Urothelium cell line (cell line): ENCODE measurements around the gene CHRM2.
"Not testable (repeated sequence)": the region's sequence is repeated elsewhere in the genome, so short reads cannot be mapped to it uniquely, and the experiment has no call there.

Experiments used
- DNase-seq: peaks from one replicate; pipeline ENCODE4 v3.0.0; 2011; ENCODE audit warnings: low spot score, mixed read lengths
- FAIRE-seq: peaks from 2 replicates; lab custom pipeline; 2011; peaks lifted over from hg19 to GRCh38; lab: Jason Lieb, UNC

Gene CHRM2

DNA sequence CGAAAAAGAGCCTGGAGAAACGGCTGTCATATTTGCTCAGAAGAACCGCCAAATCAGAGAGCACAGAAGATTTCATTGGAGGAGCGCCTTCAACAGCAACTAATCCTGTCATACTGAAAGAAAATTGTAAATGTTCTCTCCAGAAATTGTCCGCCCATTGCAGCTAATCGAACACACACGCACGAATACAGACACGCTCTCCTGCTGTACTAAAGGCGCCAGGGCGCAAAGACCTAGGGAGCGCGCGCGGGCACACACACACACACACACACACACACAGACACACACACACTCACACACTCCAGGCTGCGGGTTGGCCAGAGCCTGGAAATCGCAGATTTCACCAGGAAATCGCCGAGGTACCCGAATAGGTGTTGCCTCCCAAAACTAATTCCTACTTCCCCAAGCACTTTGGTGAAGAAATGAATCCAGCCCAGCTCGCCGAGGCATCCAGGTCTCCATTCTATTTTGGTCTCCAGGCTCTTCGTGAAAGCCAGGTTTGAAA lies at the start of gene CHRM2:
Gene CHRM2 (plus strand): TSS at position 157 of the 505 bp plus-strand sequence. CDS start 146,214 bp downstream, outside the sequence.
- FAIRE-seq: no peak
- DNase-seq: no peak

DNA sequence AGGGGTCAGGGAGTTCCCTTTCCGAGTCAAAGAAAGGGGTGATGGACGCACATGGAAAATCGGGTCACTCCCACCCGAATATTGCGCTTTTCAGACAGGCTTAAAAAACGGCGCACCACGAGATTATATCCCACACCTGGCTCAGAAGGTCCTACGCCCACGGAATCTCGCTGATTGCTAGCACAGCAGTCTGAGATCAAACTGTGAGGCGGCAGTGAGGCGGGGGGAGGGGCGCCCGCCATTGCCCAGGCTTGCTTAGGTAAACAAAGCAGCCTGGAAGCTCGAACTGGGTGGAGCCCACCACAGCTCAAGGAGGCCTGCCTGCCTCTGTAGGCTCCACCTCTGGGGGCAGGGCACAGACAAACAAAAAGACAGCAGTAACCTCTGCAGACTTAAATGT lies 37.1 kb upstream of the CHRM2 start:
- not testable (repeated sequence) for DNase-seq, FAIRE-seq

DNA sequence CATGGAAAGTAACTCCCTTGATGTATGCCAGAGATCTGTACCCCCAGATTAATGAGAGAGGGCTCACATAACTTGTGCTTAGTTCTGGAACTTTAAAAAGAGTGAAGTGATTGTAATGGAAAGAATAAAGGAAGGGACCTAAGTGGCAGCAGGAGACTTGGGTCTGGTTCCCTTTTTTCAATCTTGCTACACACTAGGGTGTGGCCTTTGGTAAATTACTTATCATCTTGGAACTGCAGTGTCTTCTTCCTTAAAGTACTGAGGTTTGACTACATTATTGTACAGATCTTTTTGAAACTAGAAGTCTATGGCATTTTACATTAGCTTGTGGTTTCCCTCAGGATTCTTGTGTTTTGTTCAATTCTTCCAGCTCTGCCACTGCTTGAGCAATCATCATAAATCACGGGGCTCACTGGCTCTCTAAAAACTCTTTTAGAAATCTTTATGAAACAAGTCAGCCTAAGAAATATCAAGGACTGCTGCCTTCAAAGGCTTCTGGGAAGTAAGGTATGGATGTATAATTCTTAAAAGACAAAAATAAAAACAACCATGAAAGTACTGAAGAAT lies 22.5 kb upstream of the CHRM2 start:
- no peak for FAIRE-seq

DNA sequence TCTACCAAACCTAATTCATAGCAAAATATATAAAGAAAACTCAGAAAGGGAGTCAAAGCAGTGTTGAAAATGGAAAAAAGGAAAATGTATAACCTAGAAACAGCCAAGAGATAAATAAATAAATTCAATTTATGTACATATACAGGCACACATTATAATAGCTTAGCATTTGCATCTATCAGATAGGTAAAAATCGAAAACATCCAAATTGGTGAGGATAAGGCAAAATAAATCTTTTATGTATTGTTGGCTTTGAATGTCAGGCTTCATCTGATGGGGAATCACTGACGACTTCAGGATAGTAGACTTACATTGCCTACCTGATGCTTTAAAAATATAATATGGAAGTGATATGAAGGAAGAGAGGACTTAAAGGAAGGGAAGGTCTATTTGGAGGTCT lies 20.6 kb upstream of the CHRM2 start:
- FAIRE-seq (no peak), DNase-seq (no peak)

More for the DNA sequence above, 22.5 kb upstream of the CHRM2 start:
- no peak for DNase-seq

- no peak for FAIRE-seq
- DNase-seq: no peak
Observed at GRCh38 chr7:136853654-136854053, 14.8 kb upstream of the CHRM2 start.

DNA sequence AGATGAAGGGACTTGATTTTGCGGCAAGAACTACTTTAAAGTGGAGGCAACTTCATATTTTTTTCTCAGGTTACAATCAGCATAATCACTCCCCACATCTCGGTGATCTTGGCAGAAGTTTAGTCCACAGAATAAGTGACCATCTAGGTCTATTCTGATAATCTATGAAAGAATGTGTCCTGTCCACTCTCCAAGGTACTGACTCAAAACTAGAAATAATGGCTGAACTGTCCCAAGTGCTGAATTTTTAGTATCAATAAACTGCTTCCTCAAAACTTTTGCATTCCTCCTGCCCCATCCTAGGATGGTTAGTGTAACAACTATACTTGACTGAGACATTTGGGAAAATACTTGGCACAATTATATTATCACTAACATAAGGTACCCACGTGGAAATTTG lies 10.9 kb upstream of the CHRM2 start:
- DNase-seq (peak; percentile 23), FAIRE-seq (no peak)

DNA sequence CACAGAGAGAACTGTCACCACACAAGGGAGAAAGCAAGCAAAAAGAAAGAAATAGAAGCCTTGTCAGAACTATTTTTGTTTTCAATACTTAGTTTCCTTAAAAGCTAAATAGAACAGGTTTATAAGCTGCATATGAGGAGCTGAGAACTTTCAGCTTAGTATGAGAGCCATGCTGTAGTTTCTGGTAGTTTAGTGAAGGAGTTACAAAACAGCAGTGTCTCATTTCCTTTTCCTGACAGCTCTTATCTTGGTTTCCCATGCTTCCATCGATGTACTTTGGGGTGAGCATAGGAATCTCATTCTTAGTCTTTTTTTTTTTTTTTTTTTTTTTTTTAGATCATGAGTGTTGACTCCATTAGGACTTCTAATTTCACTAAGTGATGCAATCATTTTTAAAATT lies 8.6 kb upstream of the CHRM2 start:
- DNase-seq (no peak), FAIRE-seq (no peak)

DNA sequence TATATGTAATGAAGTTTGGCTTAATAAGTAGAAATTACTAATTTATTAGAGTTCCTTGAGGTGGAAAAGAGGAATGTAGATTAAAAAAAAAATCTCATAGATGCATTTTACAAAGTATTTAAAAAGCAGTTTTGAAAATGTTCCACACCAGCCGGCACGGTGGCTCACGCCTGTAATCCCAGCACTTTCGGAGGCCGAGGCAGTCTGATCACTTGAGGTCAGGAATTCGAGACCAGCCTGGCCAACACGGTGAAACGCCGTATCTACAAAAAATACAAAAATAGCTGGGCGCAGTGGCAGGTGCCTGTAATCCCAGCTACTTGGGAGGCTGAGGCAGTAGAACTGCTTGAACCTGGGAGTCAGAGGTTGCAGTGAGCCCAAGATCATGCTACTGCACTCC lies 3.2 kb upstream of the CHRM2 start:
- no peak for FAIRE-seq

DNA sequence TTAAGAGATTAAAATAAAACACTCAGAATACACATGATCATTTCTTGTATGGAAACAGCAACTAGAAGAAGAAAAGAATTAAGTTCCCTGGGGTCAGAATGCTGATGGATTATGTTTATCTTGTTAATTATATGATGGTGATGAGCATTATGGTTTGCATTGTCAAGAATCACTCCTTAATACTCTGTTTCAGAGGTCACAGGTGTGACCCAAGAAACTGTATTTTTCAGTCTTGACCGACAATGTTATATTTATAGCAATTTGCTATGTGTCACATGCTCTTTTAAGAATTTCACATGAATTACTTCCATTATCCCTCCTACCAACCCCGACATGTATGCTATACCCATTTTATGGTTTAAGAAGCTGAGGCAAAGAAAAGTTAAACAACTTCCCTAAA lies 2.7 kb upstream of the CHRM2 start:
- FAIRE-seq (no peak), DNase-seq (no peak)

More for the DNA sequence above, 3.2 kb upstream of the CHRM2 start:
- DNase-seq: no peak

- FAIRE-seq: no peak
Observed at GRCh38 chr7:136869001-136869961, 829 bp downstream of the CHRM2 start.

GRCh38 chr7:136869991-136870865 lies 1.8 kb downstream of the CHRM2 start:
- no peak for DNase-seq
- FAIRE-seq: no peak

More at GRCh38 chr7:136869001-136869961, 829 bp downstream of the CHRM2 start:
- DNase-seq: no peak

DNA sequence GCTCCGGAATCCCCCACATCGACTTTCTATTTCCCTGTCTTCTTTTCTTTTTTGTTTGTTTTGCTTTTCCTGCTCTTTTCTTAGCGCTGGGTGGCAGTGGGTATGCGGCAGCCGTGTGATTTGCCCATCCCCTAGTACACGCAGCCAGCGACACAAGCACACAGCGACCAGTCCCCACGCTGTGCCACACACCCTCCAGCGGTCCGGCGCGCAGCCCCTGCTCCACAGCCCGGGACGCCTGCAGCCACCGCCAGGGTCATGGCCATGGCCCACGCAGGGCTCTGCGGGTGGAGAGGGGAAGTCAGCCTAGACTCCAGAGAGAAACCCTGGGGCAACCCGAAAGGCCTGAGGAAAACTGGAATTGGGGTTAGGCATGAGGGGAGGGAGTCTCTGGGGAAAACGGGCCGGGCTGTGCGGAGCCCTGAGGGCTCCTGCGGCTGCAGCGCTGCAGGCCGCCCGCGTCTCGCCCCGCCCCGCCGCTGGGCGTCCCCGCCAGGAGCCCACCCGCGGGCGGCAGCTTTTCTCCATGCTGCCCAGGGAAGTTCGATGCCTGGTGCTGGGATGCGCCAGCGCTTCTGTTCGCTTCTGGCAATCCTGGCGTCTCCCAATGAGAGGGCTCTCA lies 2.5 kb downstream of the CHRM2 start:
- DNase-seq: no peak
- no peak for FAIRE-seq

DNA sequence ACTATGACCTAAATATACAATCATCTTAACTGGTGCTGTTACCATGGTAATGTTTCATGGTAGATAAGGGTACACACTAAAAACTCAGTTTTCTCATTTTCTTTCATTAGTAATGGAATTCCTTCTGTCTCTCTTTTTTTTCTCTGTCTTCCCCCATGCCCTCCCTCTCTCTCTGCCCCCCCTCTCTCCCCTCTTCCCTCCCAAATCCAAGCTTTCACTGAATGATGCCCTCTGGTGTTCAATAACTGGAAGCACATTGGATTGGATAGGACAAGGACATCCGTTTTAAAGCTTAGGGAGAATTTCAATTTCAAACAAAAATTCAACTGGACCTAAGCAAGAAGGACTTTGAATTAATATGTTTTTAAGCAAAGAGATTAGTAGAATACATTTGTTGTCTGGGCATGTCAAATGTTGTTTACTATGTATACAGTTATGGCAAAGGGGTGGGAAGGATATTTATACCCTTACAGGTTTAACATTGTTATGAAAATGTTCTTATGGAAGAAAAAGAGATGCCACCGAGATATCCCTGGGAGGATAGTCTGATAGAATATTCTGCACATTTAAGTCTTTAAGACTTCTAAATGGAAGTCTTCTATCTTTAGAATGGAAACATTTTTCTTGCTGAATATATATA lies 6.1 kb downstream of the CHRM2 start:
- peak; percentile 29 for DNase-seq
- FAIRE-seq: no peak

- FAIRE-seq: no peak
- DNase-seq: no peak
Observed at GRCh38 chr7:136877509-136877908, 9.1 kb downstream of the CHRM2 start.

GRCh38 chr7:136877990-136878389 lies 9.5 kb downstream of the CHRM2 start:
- FAIRE-seq (no peak), DNase-seq (no peak)

- FAIRE-seq (no peak), DNase-seq (no peak)
Observed at GRCh38 chr7:136878878-136879277, 10.4 kb downstream of the CHRM2 start.

DNA sequence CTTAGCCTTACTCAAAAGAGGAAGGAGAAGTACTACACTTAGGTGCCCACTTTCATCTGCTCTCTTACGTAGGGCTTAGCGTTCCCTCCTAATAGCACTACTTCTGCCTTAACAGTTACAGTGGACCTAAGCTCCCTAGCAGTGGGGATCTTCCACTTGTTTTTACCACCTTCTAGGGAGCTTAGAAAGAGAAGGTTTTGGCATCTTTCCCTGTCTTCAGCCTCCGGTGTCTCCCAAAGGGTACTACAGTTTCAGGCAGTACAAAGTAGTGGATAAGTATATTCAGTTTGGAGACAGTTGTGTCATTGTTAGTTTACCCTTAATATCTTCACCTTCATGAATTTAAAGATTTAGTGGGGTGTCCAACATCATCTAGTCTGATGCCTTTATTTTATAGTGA lies 14.6 kb downstream of the CHRM2 start:
- no peak for DNase-seq
- no peak for FAIRE-seq

GRCh38 chr7:136884492-136884891 lies 16.0 kb downstream of the CHRM2 start:
- DNase-seq: no peak
- no peak for FAIRE-seq

DNA sequence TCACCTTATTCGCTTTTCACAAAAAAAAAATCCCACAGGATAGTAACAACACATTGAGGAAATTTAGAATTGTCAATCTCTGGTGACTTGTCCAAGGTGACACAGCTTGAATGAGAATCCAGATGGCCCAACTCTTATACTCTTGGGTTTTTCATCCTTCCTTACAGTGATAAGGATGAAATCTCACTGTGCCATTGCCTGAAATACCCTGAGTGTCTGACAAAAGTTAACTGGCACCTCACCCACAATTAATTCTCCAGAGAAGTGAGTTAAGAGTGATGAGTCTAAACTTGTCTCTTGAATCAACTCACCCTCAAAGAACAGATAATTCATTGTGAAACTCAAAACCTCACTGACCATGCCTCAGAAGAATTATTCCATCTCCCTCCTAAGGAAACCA lies 18.9 kb downstream of the CHRM2 start:
- DNase-seq (no peak), FAIRE-seq (no peak)

DNA sequence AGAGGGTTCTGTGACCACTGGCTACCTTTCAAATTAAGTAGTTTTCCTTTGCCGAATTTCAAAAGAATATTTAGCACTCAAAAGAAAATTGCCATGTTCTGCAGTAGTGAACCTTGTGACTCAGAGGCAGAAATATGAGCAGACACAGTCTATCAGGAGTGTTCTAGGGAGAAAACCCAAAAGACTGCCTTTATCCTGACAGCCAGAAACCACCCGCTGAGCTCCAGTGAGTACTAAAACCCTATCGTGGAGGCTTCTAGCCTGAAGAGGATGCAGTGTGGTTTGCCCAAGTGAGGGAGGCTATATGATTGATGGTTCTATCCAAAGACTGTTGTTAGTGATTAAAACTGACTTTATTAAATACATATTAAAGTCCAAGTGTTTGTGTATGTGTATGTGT lies 21.9 kb downstream of the CHRM2 start:
- FAIRE-seq (no peak), DNase-seq (no peak)
